Fibroblast of pulmonary artery (primary cell): Measurements from ENCODE around the gene TALDO1.

Experiments
- DNase-seq: peaks from one replicate; pipeline ENCODE4 v3.0.0-alpha.2; 2010; ENCODE audit warnings: low read depth
- H3K4me3 ChIP-seq: replicated peaks from 2 replicates; pipeline ENCODE4 v1.5.1; 2011; ENCODE audit warnings: low read depth, mild to moderate bottlenecking, control low read depth, low read length, moderate library complexity
- TF ChIP-seq, protein P1 (sequence below): IDR thresholded peaks from 2 replicates; pipeline ENCODE4 v1.5.1; 2011; ENCODE audit warnings: mild to moderate bottlenecking, control low read depth, low read length, inconsistent platforms; ENCODE audit errors: missing control alignments

The TALDO1 gene

DNA sequence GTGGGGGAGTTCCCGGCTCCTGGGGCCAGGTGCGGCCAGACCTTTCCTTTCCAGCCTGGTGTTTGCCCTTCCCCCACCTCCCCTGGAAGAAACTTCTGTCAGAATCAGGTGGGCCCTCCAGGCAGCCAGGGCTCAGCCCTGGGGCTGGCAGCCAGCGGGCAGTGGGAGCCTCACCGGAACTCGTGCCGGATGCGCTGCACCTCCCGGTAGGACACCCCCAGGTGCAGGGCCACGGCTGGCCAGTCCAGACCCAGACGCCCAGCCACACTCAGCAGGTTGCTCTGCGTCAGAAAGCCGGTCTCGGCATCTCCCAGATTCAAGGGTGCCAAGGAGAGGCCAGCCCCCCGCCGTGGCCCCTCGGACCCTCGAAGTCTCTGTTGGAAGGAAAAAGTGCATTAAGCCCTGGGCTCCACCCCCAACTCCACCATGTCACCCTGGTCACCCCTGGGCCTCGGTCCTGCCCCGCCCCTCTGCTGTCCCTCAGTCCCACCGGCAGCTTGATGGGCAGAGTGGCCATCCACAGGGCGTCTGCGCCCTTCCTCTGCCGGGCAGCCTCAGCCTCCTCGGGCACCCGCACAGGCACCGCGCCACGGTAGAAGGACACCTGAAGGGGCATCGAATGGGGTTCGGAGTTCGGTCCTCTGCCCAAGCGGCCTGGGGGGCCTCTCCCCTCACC is 52.5 kb downstream of the TALDO1 start:
- no peak for DNase-seq
- TF ChIP-seq, protein P1, sequence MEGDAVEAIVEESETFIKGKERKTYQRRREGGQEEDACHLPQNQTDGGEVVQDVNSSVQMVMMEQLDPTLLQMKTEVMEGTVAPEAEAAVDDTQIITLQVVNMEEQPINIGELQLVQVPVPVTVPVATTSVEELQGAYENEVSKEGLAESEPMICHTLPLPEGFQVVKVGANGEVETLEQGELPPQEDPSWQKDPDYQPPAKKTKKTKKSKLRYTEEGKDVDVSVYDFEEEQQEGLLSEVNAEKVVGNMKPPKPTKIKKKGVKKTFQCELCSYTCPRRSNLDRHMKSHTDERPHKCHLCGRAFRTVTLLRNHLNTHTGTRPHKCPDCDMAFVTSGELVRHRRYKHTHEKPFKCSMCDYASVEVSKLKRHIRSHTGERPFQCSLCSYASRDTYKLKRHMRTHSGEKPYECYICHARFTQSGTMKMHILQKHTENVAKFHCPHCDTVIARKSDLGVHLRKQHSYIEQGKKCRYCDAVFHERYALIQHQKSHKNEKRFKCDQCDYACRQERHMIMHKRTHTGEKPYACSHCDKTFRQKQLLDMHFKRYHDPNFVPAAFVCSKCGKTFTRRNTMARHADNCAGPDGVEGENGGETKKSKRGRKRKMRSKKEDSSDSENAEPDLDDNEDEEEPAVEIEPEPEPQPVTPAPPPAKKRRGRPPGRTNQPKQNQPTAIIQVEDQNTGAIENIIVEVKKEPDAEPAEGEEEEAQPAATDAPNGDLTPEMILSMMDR, result no peak
- H3K4me3 ChIP-seq, result no peak overlapping the region

DNA sequence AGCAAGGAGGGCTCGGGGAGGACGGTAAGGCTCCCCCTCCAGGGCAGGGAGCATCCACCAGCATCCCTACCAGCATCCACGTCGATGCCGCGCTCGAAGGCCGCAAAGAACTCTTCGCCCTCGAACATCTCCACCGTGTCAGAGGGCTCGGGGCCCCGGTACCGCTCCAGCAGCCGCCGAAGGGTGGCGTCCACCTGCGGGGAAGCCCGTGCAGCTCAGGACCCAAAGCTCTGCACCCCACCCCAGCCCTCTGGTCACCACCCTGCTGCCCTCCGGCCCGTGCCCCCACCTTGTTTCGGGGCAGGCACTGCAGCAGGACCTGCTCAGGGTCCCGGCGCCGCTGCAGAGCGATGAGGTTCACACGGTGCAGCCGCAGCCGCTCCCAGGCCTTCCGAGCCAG is 53.2 kb downstream of the TALDO1 start:
- no peak overlapping the region for H3K4me3 ChIP-seq
- TF ChIP-seq, protein P1, result no peak
- DNase-seq, result no peak

DNA sequence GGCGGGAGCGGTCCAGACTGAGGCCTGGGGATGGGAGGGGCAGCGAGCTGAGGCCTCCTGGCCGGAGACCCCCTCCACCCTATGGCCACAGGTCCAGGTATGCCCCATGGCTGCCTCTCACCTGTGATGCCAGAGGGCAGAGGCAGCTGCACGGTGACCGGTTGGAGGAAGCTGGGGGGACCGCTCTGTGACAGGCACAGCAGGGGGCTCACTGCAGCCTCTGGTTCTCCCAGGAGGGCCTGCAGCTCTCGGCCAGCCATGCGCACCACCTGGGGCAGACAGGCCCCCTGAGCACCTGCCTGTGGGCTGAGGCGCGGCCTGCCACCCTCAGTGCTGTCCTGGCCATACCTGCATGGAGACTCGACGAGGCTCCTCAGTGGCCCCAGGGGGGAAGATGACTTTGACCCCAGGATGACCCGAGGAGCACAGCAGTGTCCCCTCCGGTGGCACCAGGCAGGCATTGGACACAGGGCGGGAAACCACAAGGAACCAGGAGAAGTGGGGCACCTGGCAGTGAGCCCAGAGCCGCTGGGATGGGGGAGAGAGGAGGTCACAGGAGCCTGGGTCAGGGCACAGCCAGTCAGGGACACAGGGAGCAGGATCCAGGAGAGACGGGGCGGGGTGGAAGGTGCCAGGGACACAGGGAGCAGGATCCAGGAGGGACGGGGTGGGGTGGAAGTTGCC is 54.0 kb downstream of the TALDO1 start:
- DNase-seq, result no peak
- TF ChIP-seq, protein P1, result no peak
- no peak overlapping the region for H3K4me3 ChIP-seq

DNA sequence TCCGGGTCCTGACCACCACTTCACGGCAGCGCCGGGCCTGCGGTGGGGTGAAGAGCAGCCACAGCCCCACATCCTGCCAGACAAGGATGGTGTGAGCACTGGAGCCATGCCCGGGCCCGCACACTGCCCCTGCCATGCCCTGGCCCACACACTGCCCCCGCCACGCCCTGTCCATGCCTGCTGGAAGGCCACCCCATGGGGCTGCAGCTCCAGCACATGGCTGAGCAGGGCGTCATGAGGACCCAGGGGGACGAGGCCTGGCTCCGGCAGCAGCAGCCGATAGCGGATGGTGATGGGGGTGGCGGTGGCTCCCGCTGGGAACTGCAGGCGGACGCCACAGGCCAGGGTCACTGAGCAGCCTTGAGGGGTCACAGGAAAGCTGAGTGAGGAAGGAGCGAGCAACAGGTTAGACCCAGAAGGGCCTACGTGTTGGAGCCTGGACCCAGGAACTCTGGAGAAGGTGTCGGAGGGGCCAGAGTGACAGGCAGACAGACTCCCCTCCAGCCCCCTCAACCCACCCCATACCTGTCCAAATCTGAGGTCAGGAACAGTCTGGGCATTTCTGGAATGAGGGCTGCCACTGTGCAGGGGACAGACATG is 54.9 kb downstream of the TALDO1 start:
- no peak for DNase-seq
- TF ChIP-seq, protein P1, result no peak
- no peak overlapping the region for H3K4me3 ChIP-seq

DNA sequence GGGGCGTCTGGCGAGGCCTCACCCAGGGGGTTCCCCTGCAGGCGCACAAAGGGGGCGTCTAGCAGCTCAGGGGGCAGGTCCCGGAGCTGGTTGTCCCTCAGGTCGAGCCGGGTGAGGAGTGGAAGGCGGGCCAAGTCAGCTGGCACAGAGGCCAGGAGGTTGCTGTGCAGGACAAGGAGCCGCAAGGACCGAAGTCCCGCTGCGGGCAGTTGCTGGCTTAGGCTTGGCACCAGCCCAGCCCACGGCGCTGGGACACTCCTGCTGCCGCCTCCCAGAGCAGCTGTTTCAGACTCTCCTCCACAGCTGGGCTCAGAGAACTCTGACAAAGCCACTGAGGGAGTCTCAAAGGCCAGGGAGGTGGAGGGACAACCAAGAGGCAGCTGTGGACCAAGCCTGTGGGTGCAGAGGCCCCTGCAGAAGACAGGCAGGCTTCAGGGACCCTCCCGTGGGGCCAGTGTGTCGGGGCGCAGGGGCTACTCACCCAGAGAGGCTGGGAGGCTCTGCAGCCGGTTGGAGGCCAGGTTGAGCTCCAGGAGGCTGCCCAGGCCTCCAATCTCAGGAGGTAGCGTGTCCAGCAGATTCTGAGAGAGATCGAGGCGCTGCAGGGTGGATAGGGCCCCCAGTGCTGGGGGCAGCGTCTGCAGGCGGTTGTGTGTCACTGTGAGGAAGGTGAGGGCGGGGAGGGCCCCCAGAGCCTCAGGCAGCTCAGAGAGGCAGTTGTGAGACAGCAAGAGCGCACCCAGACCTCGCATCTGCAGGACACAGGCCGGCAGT is 55.6 kb downstream of the TALDO1 start:
- no peak overlapping the region for H3K4me3 ChIP-seq
- no peak for DNase-seq
- TF ChIP-seq, protein P1, result no peak

DNA sequence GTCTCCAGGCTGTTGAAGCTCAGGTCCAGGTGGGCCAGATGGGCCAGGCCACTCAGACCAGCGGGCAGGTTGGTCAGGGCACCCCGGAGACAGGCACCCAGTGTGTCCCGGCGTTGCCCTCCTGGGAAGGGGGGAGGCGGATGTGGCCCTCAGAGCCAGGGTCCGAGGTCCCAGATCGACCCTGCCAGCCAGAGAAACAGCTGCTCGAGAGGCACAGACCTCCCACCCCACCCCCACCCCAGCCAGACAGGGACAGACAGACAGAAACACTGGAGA is 56.1 kb downstream of the TALDO1 start:
- DNase-seq, result no peak
- TF ChIP-seq, protein P1, result no peak
- no peak overlapping the region for H3K4me3 ChIP-seq
